HFFc6 (cell line): ENCODE results near the gene GNL3L. TPM values are rescaled to one million over a fixed set of nuclear protein-coding genes. Genes with fewer than 3 reads are reported as not detected.
"Not testable (repeated sequence)": the region's sequence is repeated elsewhere in the genome, so short reads cannot be mapped to it uniquely, and the experiment has no call there.

Experiments
- DNase-seq: peaks from one replicate; pipeline ENCODE4 v3.0.0-alpha.2; 2018
- H3K27ac Mint-ChIP-seq: 2 replicates; pipeline ENCODE4 v1.8.0; 2020; ENCODE audit warnings: mild to moderate bottlenecking, mixed read lengths
- H3K27me3 Mint-ChIP-seq: 2 replicates; pipeline ENCODE4 v1.8.0; 2021; ENCODE audit warnings: mild to moderate bottlenecking, moderate library complexity, mixed read lengths; ENCODE audit not compliant: insufficient read depth
- H3K36me3 Mint-ChIP-seq: 2 replicates; pipeline ENCODE4 v1.8.0; 2021; ENCODE audit warnings: low read depth, mixed read lengths
- H3K4me1 Mint-ChIP-seq: 2 replicates; pipeline ENCODE4 v1.8.0; 2020; ENCODE audit warnings: low read depth, mixed read lengths
- H3K4me3 Mint-ChIP-seq: 2 replicates; pipeline ENCODE4 v1.8.0; 2020; ENCODE audit warnings: mild to moderate bottlenecking, moderate library complexity, mixed read lengths
- H3K9me3 Mint-ChIP-seq: 2 replicates; pipeline ENCODE4 v1.8.0; 2020; ENCODE audit warnings: mild to moderate bottlenecking, mixed read lengths
- long read RNA-seq: library from polyadenylated mRNA; unstranded; transcript quantifications from one replicate; pipeline ENCODE4 v2.0.0, GENCODE V29; 2019
- total RNA-seq, 6 experiments: library from RNA; stranded (reverse); fragmentation: NEBNext Ultra II Directional; extraction: Animal tissue kit (Norgen Biotek cat#: 25700); gene quantifications; 2 replicates in 1 of 6; 3 replicates in 5 of 6; pipeline ENCODE4 v1.2.3, GENCODE V29; 2021
- TF ChIP-seq, protein P1 (sequence below): fragments of 200-600 bp; sonication (generic); IDR thresholded peaks from 2 replicates; pipeline ENCODE4 v1.5.0; 2021; ENCODE audit warnings: antibody characterized with exemption, mild to moderate bottlenecking

The GNL3L gene, protein sequence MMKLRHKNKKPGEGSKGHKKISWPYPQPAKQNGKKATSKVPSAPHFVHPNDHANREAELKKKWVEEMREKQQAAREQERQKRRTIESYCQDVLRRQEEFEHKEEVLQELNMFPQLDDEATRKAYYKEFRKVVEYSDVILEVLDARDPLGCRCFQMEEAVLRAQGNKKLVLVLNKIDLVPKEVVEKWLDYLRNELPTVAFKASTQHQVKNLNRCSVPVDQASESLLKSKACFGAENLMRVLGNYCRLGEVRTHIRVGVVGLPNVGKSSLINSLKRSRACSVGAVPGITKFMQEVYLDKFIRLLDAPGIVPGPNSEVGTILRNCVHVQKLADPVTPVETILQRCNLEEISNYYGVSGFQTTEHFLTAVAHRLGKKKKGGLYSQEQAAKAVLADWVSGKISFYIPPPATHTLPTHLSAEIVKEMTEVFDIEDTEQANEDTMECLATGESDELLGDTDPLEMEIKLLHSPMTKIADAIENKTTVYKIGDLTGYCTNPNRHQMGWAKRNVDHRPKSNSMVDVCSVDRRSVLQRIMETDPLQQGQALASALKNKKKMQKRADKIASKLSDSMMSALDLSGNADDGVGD
- total RNA-seq = 10 to 100 TPM; 42.4 to 49.2 (median 44.4) TPM
- long read RNA-seq, partial matches to known transcripts = 6 of 15 reads
- long read RNA-seq, other reads (novel, unspliced or antisense) = 2 of 15 reads

DNA sequence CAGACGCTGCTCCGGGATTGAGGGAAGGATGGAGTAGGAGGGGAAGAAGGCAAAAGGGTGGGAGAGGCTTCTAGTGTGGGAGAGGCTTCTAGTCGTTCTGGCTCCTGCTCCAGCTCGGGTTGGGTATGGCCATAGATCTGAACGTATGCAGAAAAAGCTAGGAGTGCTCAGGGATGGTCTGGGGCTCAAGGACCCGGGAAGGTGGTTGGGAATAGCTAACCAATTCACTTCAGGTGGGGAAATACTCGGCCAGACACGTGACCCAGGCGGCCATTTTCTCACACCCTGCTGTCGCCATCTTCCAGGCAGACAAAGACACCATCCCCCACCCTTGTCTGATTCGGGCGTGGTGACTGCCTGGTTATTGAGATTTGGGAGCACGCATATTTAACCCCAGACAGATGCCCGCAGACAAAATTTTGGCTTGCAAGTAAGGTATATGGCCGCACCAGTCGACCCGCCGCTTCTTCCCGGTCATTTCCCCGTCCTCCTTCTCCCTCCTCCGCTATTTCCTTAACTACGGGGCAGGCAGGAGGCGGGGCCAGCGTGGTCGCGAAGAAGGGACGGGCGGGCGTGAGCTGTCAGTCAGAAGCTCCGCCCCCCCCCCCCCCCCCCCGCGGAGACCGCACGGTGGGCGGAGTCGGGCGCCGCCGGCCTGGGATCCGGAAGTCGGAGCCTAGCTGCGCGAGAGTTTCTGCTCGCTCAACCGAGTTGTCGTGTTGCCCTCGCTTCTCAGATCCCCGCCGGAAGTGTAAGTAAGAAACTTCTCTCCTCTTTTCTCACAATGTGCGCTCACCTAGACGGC, at the start of gene GNL3L:
Gene GNL3L, plus strand, starts transcription at position 668 of the 805 bp plus-strand sequence. CDS start 2,348 bp downstream, outside the sequence.
- Mint-ChIP-seq H3K4me1 (peaks cover 39% of the 10 kb centered on the region), H3K27ac (peak within 1 kb of the TSS; percentile 96), H3K9me3 (no peaks in the 10 kb centered on the region), H3K36me3 (no peaks in the 10 kb centered on the region), H3K27me3 (no peaks in the 10 kb centered on the region; the same call in 1 of the 2 replicates), H3K4me3 (peak within 1 kb of the TSS; percentile 95)
- DNase-seq = peak; percentile 72
- TF ChIP-seq, protein P1, sequence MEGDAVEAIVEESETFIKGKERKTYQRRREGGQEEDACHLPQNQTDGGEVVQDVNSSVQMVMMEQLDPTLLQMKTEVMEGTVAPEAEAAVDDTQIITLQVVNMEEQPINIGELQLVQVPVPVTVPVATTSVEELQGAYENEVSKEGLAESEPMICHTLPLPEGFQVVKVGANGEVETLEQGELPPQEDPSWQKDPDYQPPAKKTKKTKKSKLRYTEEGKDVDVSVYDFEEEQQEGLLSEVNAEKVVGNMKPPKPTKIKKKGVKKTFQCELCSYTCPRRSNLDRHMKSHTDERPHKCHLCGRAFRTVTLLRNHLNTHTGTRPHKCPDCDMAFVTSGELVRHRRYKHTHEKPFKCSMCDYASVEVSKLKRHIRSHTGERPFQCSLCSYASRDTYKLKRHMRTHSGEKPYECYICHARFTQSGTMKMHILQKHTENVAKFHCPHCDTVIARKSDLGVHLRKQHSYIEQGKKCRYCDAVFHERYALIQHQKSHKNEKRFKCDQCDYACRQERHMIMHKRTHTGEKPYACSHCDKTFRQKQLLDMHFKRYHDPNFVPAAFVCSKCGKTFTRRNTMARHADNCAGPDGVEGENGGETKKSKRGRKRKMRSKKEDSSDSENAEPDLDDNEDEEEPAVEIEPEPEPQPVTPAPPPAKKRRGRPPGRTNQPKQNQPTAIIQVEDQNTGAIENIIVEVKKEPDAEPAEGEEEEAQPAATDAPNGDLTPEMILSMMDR = no peak

DNA sequence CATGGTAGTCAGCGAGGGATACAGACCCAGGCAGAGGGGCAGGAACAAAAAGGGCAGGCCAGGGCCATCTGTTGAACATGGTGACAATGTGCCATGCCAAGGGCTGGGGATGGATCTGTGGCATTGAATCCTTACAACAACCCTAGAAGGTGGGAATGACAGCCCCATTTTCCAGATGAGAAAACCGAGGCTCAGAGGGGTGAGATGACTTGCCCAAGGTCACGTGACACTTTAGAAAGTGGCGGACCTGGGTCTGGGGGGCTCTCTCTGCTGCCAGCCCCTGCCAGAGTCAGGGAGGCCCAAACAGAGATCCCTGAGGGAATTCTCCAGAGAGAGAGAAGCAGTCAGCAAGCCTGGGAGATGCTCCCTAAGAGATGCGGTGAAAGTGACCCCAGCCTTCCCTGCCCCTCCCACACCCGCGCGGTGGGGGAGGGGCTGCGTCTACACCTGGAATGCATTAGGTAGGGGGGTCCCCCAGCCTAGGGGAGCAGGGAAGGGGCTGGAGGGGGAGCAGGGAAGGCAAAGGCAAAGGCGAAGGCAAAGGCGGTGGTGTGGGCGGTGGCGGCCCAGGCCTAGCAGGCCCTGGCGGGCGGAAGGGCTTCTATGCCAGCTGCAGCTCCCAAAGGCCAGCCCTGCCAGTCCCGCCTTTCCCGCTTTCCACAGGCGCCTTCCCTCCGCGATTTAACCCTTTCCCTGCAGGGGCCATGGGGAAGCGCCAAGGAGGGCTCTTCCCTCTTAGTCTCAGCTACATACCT, 47.0 kb upstream of the GNL3L start:
- no peak for DNase-seq
- peak overlapping the region; percentile 64 for H3K4me3 Mint-ChIP-seq

DNA sequence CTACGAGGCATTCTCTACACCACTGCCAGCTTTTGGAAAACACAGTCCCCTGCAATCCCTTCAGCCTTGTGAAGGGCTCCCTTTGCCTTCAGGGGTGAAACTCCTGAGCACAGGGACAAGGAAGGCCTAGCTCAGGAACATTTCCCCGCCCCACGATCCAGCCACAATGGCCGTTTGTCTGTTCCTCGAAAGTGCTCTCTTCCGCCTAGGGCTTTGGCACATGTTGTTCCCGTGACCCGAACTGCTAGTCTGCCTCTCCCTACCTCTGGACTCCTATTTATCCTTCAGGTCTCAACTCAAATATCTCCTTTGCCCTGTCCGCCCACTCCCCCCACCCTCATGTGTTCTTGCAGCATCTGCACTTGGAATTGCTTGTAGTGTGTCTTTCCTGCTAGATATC, 46.1 kb upstream of the GNL3L start:
- TF ChIP-seq, protein P1 = no peak
- no peaks in the 10 kb centered on the region for H3K36me3 Mint-ChIP-seq
- DNase-seq = no peak

More for the DNA sequence above, 47.0 kb upstream of the GNL3L start:
- no peaks in the 10 kb centered on the region for H3K36me3 Mint-ChIP-seq
- no peaks in the 10 kb centered on the region for H3K9me3 Mint-ChIP-seq
- TF ChIP-seq, protein P1 = no peak
- no peaks in the 10 kb centered on the region for H3K27me3 Mint-ChIP-seq
- H3K4me1 Mint-ChIP-seq = peaks cover 48% of the 10 kb centered on the region
- H3K27ac Mint-ChIP-seq = peak overlapping the region; percentile 89

DNA sequence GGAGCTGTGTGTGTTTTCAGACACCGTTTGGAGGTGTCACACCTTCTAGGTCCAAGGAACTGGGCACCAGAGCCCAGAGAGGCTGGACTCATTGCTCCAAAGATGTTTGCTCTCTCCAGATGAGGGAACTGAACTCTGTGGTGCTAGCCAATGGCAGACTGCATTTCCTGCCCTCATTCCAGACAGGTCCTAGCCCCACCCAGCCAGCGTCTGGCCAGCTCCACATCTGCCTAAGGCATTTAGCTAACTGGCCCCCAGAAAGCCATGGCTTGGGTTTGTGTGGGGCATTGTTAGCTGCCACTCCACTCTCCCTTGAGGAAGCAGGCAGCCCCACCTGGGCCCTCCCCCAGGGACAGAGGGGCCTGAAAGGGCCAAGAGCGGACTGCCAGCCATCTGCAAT, 45.4 kb upstream of the GNL3L start:
- DNase-seq = peak; percentile 1
- Mint-ChIP-seq H3K4me3 (no peak overlapping the region), H3K9me3 (no peaks in the 10 kb centered on the region), H3K36me3 (no peaks in the 10 kb centered on the region), H3K27me3 (no peaks in the 10 kb centered on the region), H3K27ac (peak overlapping the region; percentile 50; the same call in 1 of the 2 replicates), H3K4me1 (peaks cover 44% of the 10 kb centered on the region)
- TF ChIP-seq, protein P1 = no peak

More for the DNA sequence above, 46.1 kb upstream of the GNL3L start:
- H3K27me3 Mint-ChIP-seq = no peaks in the 10 kb centered on the region
- H3K4me1 Mint-ChIP-seq = peaks cover 48% of the 10 kb centered on the region
- no peak overlapping the region; the same call in 1 of the 2 replicates for H3K4me3 Mint-ChIP-seq
- peak overlapping the region; percentile 64; the same call in 1 of the 2 replicates for H3K27ac Mint-ChIP-seq
- H3K9me3 Mint-ChIP-seq = no peaks in the 10 kb centered on the region

DNA sequence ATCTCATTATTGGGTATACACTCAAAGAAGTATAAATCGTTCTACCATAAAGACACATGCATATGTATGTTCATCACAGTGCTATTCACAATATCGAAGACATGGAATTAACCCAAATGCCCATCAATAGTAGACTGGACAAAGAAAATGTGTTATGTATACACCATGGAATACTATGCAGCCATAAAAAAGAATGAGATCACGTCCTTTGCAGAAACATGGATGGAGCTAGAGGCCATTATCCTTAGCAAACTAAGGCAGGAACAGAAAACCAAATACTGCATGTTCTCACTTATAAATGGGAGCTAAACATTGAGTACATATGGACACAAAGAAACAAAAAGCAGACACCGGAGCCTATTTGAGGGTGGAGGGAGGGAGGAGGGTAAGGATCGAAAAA, 40.2 kb upstream of the GNL3L start:
- DNase-seq, H3K4me3 Mint-ChIP-seq, H3K9me3 Mint-ChIP-seq, H3K27me3 Mint-ChIP-seq, H3K36me3 Mint-ChIP-seq, H3K27ac Mint-ChIP-seq: not testable (repeated sequence)
- peaks cover 48% of the 10 kb centered on the region for H3K4me1 Mint-ChIP-seq
